Natural killer cell (primary cell): Measurements from ENCODE around the gene CEP89. TPM values are rescaled to one million over a fixed set of nuclear protein-coding genes. Genes with fewer than 3 reads are reported as not detected.

ENCODE experiments used
- ATAC-seq, 3 donors: fragments of 150-1000 bp in 2 of 3; fragments of 200-7000 bp in 1 of 3; cut with Tn5 transposase; 1 replicate in 1 of 3; 2 replicates in 2 of 3; pipeline ENCODE4 v1.10.0; 2021; ENCODE audit warnings: mild to moderate bottlenecking in 2 of 3, moderate library complexity in 2 of 3
- DNase-seq, 2 donors: peaks; one replicate each; pipeline versions ENCODE4 v3.0.0 to v3.0.0-alpha.2; 2013 to 2021; ENCODE audit warnings: mixed read lengths in 1 of 2
- H3K27ac ChIP-seq: one replicate; pipeline ENCODE4 v1.5.1; 2013; ENCODE audit warnings: mild to moderate bottlenecking, low read length
- H3K27me3 ChIP-seq: one replicate; pipeline ENCODE4 v1.6.1; 2013; ENCODE audit warnings: low read length; ENCODE audit not compliant: control insufficient read depth, insufficient read depth
- H3K36me3 ChIP-seq: one replicate; pipeline ENCODE4 v1.6.1; 2013; ENCODE audit warnings: low read length; ENCODE audit not compliant: control insufficient read depth, insufficient read depth
- H3K4me1 ChIP-seq: one replicate; pipeline ENCODE4 v1.6.1; 2013; ENCODE audit warnings: low read length; ENCODE audit not compliant: control insufficient read depth, insufficient read depth
- H3K4me3 ChIP-seq: one replicate; pipeline ENCODE4 v1.5.1; 2013; ENCODE audit warnings: low read length
- H3K9me3 ChIP-seq: one replicate; pipeline ENCODE4 v1.6.1; 2013; ENCODE audit warnings: low read length; ENCODE audit not compliant: control insufficient read depth, insufficient read depth
- H3K27ac Mint-ChIP-seq, 2 donors: one replicate each; pipeline ENCODE4 v1.8.0; 2022; ENCODE audit warnings: mild to moderate bottlenecking in 2 of 2, mixed read lengths in 2 of 2, moderate library complexity in 1 of 2
- H3K27me3 Mint-ChIP-seq, 2 donors: one replicate each; pipeline ENCODE4 v1.8.0; 2022; ENCODE audit warnings: low read depth in 2 of 2, mixed read lengths in 2 of 2
- H3K36me3 Mint-ChIP-seq: one replicate; pipeline ENCODE4 v1.8.0; 2022; ENCODE audit warnings: mixed read lengths
- H3K4me1 Mint-ChIP-seq, 2 donors: one replicate each; pipeline ENCODE4 v1.8.0; 2022; ENCODE audit warnings: mixed read lengths in 2 of 2
- H3K4me3 Mint-ChIP-seq: one replicate; pipeline ENCODE4 v1.8.0; 2022; ENCODE audit warnings: mild to moderate bottlenecking, moderate library complexity, mixed read lengths
- H3K9me3 Mint-ChIP-seq, 2 donors: one replicate each; pipeline ENCODE4 v1.8.0; 2022; ENCODE audit warnings: mixed read lengths in 2 of 2
- CTCF ChIP-seq: fragments of 200-600 bp; IDR thresholded peaks from one replicate; pipeline ENCODE4 v1.8.0; 2022; ENCODE audit warnings: antibody characterized with exemption
- WGBS: methylation state at CpG from one replicate; pipeline ENCODE4 v1.1.7; 2013; ENCODE audit warnings: missing lambda C conversion rate; ENCODE audit not compliant: insufficient coverage; 5-methylcytosine and 5-hydroxymethylcytosine counted together
- intact Hi-C: fragments of 100-400 bp; cut with micrococcal nuclease; formaldehyde crosslinking; loops from one replicate; pipeline ENCODE4 v1.14.2; 2022
- total RNA-seq, 4 donors: library from RNA; stranded (reverse); fragments of 120-200 nt in 1 of 4; gene quantifications; one replicate each; pipeline versions ENCODE4 v1.2.3 to v1.2.4, GENCODE V29; 2013 to 2022

CEP89 gene
- total RNA-seq, 3 donors from 2014 or later (not counting 1 experiment from before 2014, with no cell fraction given), result 7.6 to 12.0 (median 10.3) TPM

- DNase-seq, result no peak
- H3K36me3 Mint-ChIP-seq, result peaks cover under 1% of the 10 kb centered on the region
- TF ChIP-seq CTCF, result no peak
- no peaks in the 10 kb centered on the region for H3K27me3 Mint-ChIP-seq
- H3K27ac Mint-ChIP-seq, result no peak overlapping the region
- no peaks in the 10 kb centered on the region for H3K4me1 ChIP-seq
- no peaks in the 10 kb centered on the region for H3K4me1 Mint-ChIP-seq
- H3K27me3 ChIP-seq, result no peaks in the 10 kb centered on the region
- no peak for ATAC-seq
- no peak overlapping the region for H3K27ac ChIP-seq
- peaks cover 3% of the 10 kb centered on the region for H3K36me3 ChIP-seq
- 95% methylated on average over 4 of the region's 4 CpGs for WGBS
- intact Hi-C loops, result no loop called here
- no peaks in the 10 kb centered on the region for H3K9me3 ChIP-seq
- H3K4me3 Mint-ChIP-seq, result no peak overlapping the region
- H3K9me3 Mint-ChIP-seq, result peaks cover 0 to under 1% of the 10 kb centered on the region in 2 donors
- no peak overlapping the region for H3K4me3 ChIP-seq
Observed at GRCh38 chr19:32911467-32911866, 60.3 kb downstream of the CEP89 start.

- ATAC-seq (no peak), DNase-seq (no peak)
- TF ChIP-seq CTCF, result no peak
- H3K4me1 Mint-ChIP-seq, result no peaks in the 10 kb centered on the region
- Histone ChIP-seq H3K9me3 (no peaks in the 10 kb centered on the region), H3K27ac (no peak overlapping the region), H3K36me3 (peaks cover 3% of the 10 kb centered on the region), H3K4me3 (no peak overlapping the region), H3K27me3 (no peaks in the 10 kb centered on the region), H3K4me1 (no peaks in the 10 kb centered on the region)
- WGBS, result 94% methylated on average over 4 of the region's 5 CpGs
- H3K4me3 Mint-ChIP-seq, result no peak overlapping the region
- no peak overlapping the region for H3K27ac Mint-ChIP-seq
- intact Hi-C loops, result no loop called here
- H3K9me3 Mint-ChIP-seq, result peaks cover 0 to 6% of the 10 kb centered on the region in 2 donors
- peaks cover 6% of the 10 kb centered on the region for H3K36me3 Mint-ChIP-seq
- no peaks in the 10 kb centered on the region for H3K27me3 Mint-ChIP-seq
Observed at GRCh38 chr19:32910874-32911273, 60.9 kb downstream of the CEP89 start.

- Histone ChIP-seq H3K27ac (no peak overlapping the region), H3K9me3 (peaks cover 2% of the 10 kb centered on the region), H3K36me3 (peaks cover 3% of the 10 kb centered on the region), H3K4me1 (no peaks in the 10 kb centered on the region), H3K4me3 (no peak overlapping the region), H3K27me3 (no peaks in the 10 kb centered on the region)
- no peak for ATAC-seq
- WGBS, result 94% methylated on average over 4 of the region's 5 CpGs
- TF ChIP-seq CTCF, result no peak
- Mint-ChIP-seq H3K9me3 (peaks cover 0 to 8% of the 10 kb centered on the region in 2 donors), H3K4me3 (no peak overlapping the region), H3K27me3 (no peaks in the 10 kb centered on the region), H3K36me3 (peaks cover 8% of the 10 kb centered on the region), H3K27ac (no peak overlapping the region), H3K4me1 (no peaks in the 10 kb centered on the region)
- no peak for DNase-seq
- intact Hi-C loops, result no loop called here
Observed at GRCh38 chr19:32910094-32910493, 61.7 kb downstream of the CEP89 start.

- no peaks in the 10 kb centered on the region for H3K4me1 Mint-ChIP-seq
- no peak overlapping the region for H3K27ac ChIP-seq
- peaks cover 2% of the 10 kb centered on the region for H3K9me3 ChIP-seq
- DNase-seq, result no peak
- peaks cover 3% of the 10 kb centered on the region for H3K36me3 ChIP-seq
- H3K4me3 ChIP-seq, result no peak overlapping the region
- peaks cover 8% of the 10 kb centered on the region for H3K36me3 Mint-ChIP-seq
- no peaks in the 10 kb centered on the region for H3K27me3 Mint-ChIP-seq
- H3K27ac Mint-ChIP-seq, result no peak overlapping the region
- intact Hi-C loops, result no loop called here
- no peak for TF ChIP-seq CTCF
- H3K4me1 ChIP-seq, result no peaks in the 10 kb centered on the region
- ATAC-seq, result no peak
- H3K27me3 ChIP-seq, result no peaks in the 10 kb centered on the region
- H3K9me3 Mint-ChIP-seq, result peaks cover 0 to 8% of the 10 kb centered on the region in 2 donors
- no peak overlapping the region for H3K4me3 Mint-ChIP-seq
Observed at GRCh38 chr19:32909257-32909656, 62.5 kb downstream of the CEP89 start.
